ENCODE measurements around the gene VN1R5.
A peak's percentile ranks its signal among the peaks of the same experiment; 100 is the strongest.
"Not testable (repeated sequence)": the region's sequence is repeated elsewhere in the genome, so short reads cannot be mapped to it uniquely, and the experiment has no call there.

VN1R5 gene

DNA sequence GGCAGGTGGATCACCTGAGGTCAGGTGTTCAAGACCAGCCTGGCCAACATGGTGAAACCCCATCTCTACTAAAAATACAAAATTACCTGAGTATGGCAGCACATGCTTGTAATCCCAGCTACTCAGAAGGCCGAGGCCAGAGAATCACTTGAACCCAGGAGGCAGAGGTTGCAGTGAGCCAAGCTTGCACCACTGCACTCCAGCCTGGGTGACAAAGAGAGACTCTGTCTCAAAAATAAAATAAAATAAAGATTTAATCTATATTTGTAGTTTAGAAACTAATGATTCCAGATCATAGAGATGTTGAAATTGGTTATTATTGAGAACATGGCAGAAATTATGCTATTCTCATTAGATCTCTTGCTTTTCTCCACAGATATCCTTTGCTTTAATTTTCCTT, at the start of gene VN1R5:
Gene VN1R5 (plus strand): TSS at position 301 of the 400 bp plus-strand sequence.
- not testable (repeated sequence) for H3K27ac ChIP-seq; H3K4me3 ChIP-seq (ENCODE audit: low read depth in 1 of 2, low read length in 1 of 2); H3K36me3 ChIP-seq; H3K27me3 ChIP-seq; H3K4me1 ChIP-seq (ENCODE audit: control insufficient read depth in 1 of 2, insufficient read depth in 1 of 2, low read depth in 1 of 2, low read length in 1 of 2); H3K9me3 ChIP-seq

DNA sequence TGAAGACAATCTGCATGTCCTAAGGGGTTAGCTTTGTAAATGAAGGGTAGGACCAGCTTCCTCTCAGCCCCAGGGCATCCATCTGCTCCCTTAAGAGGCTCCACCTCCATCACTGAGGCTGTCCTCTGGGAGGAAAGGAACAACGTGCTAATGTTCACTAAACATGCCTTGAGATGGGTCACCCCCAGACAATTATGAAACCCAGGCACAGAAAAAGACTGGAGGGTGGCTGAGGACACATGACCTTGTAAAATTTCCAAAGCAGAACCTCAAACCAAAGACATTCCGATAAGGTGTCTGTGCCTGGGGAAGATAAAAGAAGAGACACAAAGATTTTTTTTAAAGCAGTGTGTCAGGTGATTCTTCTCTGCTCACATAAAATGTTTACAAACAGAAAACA, 46.5 kb upstream of the VN1R5 start:
- H3K27ac ChIP-seq = peak overlapping the region; percentile 89
- TF ChIP-seq, protein P1, sequence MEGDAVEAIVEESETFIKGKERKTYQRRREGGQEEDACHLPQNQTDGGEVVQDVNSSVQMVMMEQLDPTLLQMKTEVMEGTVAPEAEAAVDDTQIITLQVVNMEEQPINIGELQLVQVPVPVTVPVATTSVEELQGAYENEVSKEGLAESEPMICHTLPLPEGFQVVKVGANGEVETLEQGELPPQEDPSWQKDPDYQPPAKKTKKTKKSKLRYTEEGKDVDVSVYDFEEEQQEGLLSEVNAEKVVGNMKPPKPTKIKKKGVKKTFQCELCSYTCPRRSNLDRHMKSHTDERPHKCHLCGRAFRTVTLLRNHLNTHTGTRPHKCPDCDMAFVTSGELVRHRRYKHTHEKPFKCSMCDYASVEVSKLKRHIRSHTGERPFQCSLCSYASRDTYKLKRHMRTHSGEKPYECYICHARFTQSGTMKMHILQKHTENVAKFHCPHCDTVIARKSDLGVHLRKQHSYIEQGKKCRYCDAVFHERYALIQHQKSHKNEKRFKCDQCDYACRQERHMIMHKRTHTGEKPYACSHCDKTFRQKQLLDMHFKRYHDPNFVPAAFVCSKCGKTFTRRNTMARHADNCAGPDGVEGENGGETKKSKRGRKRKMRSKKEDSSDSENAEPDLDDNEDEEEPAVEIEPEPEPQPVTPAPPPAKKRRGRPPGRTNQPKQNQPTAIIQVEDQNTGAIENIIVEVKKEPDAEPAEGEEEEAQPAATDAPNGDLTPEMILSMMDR (IDR thresholded peaks at IDR 0.05) = no peak
- peaks cover 17 to 25% of the 10 kb centered on the region in 2 experiments for H3K4me1 ChIP-seq (ENCODE audit: control insufficient read depth in 1 of 2, insufficient read depth in 1 of 2, low read depth in 1 of 2, low read length in 1 of 2)
- peak overlapping the region; percentile 88 to 94 for H3K4me3 ChIP-seq (ENCODE audit: low read depth in 1 of 2, low read length in 1 of 2)
- no peaks in the 10 kb centered on the region for H3K27me3 ChIP-seq
- no peaks in the 10 kb centered on the region for H3K9me3 ChIP-seq
- H3K36me3 ChIP-seq = no peaks in the 10 kb centered on the region

GRCh38 chr1:247210062-247210375, 45.9 kb upstream of the VN1R5 start:
- Histone ChIP-seq H3K4me3 (ENCODE audit: low read depth in 1 of 2, low read length in 1 of 2) (peak overlapping the region; percentile 88 to 94), H3K27ac (peak overlapping the region; percentile 89), H3K9me3 (no peaks in the 10 kb centered on the region), H3K4me1 (ENCODE audit: control insufficient read depth in 1 of 2, insufficient read depth in 1 of 2, low read depth in 1 of 2, low read length in 1 of 2) (peaks cover 17 to 25% of the 10 kb centered on the region in 2 experiments), H3K36me3 (no peaks in the 10 kb centered on the region), H3K27me3 (no peaks in the 10 kb centered on the region)
- TF ChIP-seq, protein P1 (IDR thresholded peaks at IDR 0.05) = no peak

DNA sequence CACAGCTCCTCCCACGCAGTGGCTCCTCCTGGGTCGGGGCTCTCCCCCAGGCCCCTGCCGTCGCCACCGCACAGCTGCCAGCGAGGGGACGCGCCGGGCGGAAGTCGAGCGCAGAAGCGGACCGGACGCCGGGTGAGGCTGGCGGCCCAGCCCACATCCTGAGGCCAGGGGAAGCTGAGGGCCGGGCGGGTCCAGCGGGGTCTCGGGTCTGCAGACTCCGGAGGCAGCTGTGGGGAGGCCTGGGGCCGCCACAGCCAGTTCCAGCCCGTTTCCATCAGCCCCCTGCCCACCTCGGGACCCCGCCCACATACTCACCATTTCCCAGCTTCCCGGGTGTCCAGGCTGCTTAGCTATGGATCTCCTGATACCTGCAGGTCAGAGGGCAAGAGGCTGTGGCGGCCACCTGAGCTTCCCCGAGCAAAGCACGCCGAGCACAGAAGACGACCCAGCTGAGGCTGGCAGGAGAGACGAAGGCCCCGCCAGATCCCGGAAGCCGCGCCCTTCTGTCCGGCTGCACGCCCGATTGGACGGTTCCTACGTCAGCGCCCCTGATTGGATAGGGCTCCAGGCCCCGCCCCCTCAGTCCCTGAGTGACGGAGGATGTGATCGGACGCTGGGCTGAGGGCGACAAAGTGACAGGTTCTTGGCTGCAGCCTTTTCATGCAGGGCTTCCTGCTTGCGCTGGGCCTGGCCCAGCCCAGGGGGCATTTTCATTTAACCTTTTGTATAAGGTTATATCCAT, 45.3 kb upstream of the VN1R5 start:
- peak overlapping the region; percentile 89 for H3K27ac ChIP-seq
- peaks cover 17 to 25% of the 10 kb centered on the region in 2 experiments for H3K4me1 ChIP-seq (ENCODE audit: control insufficient read depth in 1 of 2, insufficient read depth in 1 of 2, low read depth in 1 of 2, low read length in 1 of 2)
- H3K9me3 ChIP-seq = no peaks in the 10 kb centered on the region
- no peaks in the 10 kb centered on the region for H3K36me3 ChIP-seq
- H3K27me3 ChIP-seq = peaks cover 4% of the 10 kb centered on the region
- TF ChIP-seq, protein P1 (IDR thresholded peaks at IDR 0.05) = peak; percentile 16
- peak overlapping the region; percentile 88 to 94 for H3K4me3 ChIP-seq (ENCODE audit: low read depth in 1 of 2, low read length in 1 of 2)

- Histone ChIP-seq H3K27me3 (peaks cover 7% of the 10 kb centered on the region), H3K36me3 (no peaks in the 10 kb centered on the region), H3K4me1 (ENCODE audit: control insufficient read depth in 1 of 2, insufficient read depth in 1 of 2, low read depth in 1 of 2, low read length in 1 of 2) (peaks cover 17 to 25% of the 10 kb centered on the region in 2 experiments), H3K4me3 (ENCODE audit: low read depth in 1 of 2, low read length in 1 of 2) (no peak overlapping the region), H3K9me3 (no peaks in the 10 kb centered on the region), H3K27ac (peak overlapping the region; percentile 89)
- TF ChIP-seq, protein P1 (IDR thresholded peaks at IDR 0.05) = no peak
Observed at GRCh38 chr1:247211339-247211738, 44.5 kb upstream of the VN1R5 start.

DNA sequence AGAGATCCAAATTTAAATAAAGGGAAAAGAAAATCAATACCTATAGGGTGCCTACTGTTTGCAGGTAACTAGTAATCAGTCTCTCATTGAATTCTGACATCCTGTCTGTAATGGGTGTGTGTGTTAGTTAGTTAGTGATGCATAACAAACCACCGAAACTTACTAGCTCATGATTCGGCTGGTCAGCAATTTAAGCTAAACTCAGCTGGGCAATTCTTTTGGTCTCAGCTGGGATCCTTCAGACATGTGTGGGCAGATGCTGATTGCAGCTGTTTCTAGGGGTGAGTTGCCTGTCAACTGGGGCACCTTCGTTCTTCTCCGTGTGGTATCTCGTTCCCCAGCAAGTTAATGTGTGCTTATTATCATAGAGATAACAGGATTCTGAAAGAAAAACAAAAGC, 43.9 kb upstream of the VN1R5 start:
- Histone ChIP-seq H3K4me3 (ENCODE audit: low read depth in 1 of 2, low read length in 1 of 2) (no peak overlapping the region), H3K4me1 (ENCODE audit: control insufficient read depth in 1 of 2, insufficient read depth in 1 of 2, low read depth in 1 of 2, low read length in 1 of 2) (peaks cover 17 to 25% of the 10 kb centered on the region in 2 experiments), H3K9me3 (no peaks in the 10 kb centered on the region), H3K27ac (no peak overlapping the region), H3K27me3 (peaks cover 7% of the 10 kb centered on the region), H3K36me3 (no peaks in the 10 kb centered on the region)
- TF ChIP-seq, protein P1 (IDR thresholded peaks at IDR 0.05) = no peak
